Endothelial cell of umbilical vein (primary cell): Measurements from ENCODE around the gene DLG3.

Source experiments
- EZH2 ChIP-seq: IDR thresholded peaks from 2 replicates; pipeline ENCODE4 v1.6.1; 2012; ENCODE audit warnings: borderline replicate concordance, low read depth, mild to moderate bottlenecking, moderate library complexity, low read length, inconsistent platforms; ENCODE audit not compliant: severe bottlenecking
- GATA2 ChIP-seq: IDR thresholded peaks from 2 replicates; pipeline ENCODE4 v1.7.0; 2011; ENCODE audit warnings: low read depth, mild to moderate bottlenecking, moderate library complexity, mixed read lengths, low read length; ENCODE audit not compliant: insufficient read length, insufficient read depth
- POLR2A ChIP-seq: IDR thresholded peaks from 2 replicates; pipeline ENCODE4 v1.6.1; 2012; ENCODE audit warnings: low read depth, mild to moderate bottlenecking, control low read depth, low read length

DNA sequence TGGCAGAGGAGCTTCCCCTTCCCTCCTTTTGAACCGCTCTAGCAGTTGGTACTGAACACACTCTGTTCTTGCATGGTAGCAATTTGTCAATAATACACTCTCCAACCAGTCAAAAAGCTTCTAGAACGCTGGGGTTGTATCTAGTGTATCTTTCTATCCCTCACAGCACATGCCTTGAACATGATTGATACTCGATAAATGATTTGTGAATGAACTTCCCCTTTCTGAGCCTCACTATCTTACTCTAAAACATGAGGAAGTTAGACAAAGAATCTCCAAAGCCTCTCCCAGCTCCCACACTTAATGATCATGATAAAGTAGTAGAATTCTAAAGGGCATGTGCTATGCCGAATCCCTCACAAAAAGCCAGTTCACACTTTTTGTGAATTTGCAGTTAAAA lies 64.4 kb downstream of the DLG3 start:
- TF ChIP-seq EZH2 = no peak
- TF ChIP-seq POLR2A = no peak
- no peak for TF ChIP-seq GATA2
